Uterus (tissue), 2 donors: ENCODE measurements around the gene NDUFS6.

Experiments
- CTCF ChIP-seq, 4 experiments: fragments of 200-600 bp in 2 of 4; fragments of 450-650 bp in 2 of 4; sonication (generic) in 2 of 4; IDR thresholded peaks; one replicate each; pipeline ENCODE4 v1.5.1; 2016 to 2019; ENCODE audit warnings: antibody characterized with exemption in 4 of 4, mild to moderate bottlenecking in 2 of 4, moderate library complexity in 1 of 4
- POLR2A ChIP-seq, 2 donors: fragments of 450-650 bp; IDR thresholded peaks; one replicate each; pipeline ENCODE4 v1.6.1; 2016; ENCODE audit warnings: antibody characterized with exemption in 2 of 2, mild to moderate bottlenecking in 1 of 2, moderate library complexity in 1 of 2

DNA sequence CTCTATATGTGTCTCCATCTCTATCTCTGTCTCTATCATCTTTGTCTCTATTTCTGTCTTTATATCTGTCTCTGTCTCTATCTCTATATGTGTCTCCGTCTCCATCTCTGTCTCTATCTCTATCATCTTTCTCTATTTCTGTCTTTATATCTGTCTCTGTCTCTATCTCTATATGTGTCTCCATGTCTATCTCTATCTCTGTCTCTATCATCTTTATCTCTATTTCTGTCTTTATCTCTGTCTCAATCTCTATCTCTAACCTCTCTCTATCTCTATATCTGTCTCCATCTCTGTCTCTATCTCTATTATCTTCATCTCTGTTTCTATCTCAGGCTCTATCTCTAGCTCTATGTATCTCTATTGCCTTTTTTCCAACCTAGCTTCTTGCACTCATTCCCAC lies 44.5 kb downstream of the NDUFS6 start:
- TF ChIP-seq CTCF (IDR thresholded peaks at IDR 0.05) (no peak), POLR2A (IDR thresholded peaks at IDR 0.05) (no peak)
